Dedifferentiated amniotic fluid mesenchymal stem cell (primary cell): Measurements from ENCODE around the gene SLC6A3.

Source experiments
- DNase-seq: peaks from one replicate; pipeline ENCODE4 v3.0.0-alpha.2; 2016; ENCODE audit errors: extremely low spot score

Gene SLC6A3

GRCh38 chr5:1351156-1351555, 94.1 kb downstream of the SLC6A3 start:
- DNase-seq = no peak

GRCh38 chr5:1349246-1349645, 96.0 kb downstream of the SLC6A3 start:
- no peak for DNase-seq

DNA sequence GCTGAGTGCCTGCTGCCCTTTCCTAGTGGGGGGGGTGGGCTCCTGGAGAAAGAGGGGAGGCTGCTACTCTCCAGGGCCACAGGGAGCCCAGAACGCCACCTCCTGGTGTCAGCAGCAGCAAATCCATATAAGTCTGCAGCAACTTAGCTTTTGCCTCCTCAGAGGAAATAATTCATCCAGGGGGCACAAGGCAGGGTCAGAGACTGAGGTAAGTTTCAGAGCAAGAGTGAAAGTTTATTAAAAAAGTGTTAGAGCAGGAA, 96.3 kb downstream of the SLC6A3 start:
- DNase-seq = no peak

GRCh38 chr5:1347571-1347970, 97.7 kb downstream of the SLC6A3 start:
- DNase-seq = no peak

DNA sequence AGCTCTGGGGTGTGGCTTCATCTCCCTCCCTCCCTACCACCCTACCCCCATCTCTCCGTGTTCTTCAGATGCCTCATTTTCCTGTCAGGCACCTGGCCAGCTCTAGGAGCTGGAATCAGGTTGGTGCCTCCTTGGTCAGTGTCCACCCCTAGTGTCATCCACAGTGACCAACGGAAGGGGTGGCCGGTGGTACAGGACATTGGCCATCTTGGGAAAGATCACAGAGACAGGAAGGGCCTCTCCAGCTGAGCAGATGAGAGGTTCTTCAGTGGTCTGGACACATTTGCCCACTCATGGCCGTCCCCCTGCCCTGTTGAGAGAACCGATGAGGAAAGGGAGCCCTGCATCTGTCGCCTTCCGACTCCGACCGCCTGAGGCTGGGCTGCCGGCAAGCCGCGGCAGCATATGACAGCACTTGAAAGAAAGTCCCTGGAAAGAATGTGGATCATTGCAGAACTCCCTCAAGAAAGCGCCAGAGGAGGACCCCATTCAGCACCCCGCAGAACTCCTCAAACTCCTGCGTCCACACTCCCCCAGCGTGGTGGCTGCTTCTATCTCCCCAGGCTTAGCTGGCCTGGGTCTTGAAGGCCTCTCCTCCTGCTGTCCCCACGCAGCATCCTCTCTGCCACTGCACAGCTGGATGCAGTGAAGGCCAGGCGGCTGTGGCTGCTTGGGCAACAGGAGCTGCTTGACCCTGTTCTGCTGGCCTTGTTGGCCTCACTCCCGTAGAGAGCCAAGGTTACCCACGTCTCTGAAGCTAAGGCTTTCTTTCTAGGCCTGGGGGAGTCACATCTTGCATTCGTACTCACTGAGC, 98.4 kb downstream of the SLC6A3 start:
- DNase-seq = no peak

DNA sequence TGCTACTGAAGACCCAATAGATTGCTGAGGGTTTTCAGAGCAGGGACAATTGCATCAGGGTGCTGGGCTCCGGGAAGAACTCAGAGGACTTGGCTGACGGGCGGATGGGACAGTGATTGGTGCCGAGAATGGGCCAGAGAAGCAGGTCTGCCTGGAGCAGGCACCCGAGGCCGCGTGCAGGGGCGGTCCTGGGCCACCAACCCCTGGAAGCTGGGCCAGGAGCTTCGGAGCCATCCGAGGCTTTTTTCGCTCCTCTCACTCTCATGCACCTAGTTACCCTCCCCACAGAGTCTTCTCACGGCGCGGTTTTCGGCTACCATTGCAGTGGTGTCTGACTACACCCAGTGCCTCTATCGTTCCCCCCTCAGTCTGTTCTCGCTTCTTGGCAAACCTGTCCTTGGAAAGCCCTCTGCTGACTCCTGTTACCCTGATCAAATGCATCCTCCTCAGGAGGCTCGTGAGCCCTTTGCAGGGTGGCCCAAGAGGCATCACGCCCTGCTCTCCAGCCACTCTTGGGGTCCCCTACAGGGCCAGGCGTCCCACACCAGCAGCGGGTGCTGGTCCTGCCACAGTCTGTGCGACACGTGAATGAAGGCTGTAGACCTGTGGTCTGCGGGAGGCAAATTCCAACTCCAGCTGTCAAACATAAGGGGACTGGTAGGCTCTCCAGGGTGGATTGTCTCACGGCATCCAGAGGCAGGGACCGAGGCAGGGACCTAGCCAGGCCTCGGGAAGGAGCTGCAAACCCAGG, 99.2 kb downstream of the SLC6A3 start:
- DNase-seq = no peak

GRCh38 chr5:1344975-1345838, 100.0 kb downstream of the SLC6A3 start, which contains the start of gene CLPTM1L:
Gene CLPTM1L, minus strand, starts transcription at chr5:1345099. Its CDS starts 258 bp downstream, at chr5:1344841.
- peak; percentile 80 for DNase-seq

DNA sequence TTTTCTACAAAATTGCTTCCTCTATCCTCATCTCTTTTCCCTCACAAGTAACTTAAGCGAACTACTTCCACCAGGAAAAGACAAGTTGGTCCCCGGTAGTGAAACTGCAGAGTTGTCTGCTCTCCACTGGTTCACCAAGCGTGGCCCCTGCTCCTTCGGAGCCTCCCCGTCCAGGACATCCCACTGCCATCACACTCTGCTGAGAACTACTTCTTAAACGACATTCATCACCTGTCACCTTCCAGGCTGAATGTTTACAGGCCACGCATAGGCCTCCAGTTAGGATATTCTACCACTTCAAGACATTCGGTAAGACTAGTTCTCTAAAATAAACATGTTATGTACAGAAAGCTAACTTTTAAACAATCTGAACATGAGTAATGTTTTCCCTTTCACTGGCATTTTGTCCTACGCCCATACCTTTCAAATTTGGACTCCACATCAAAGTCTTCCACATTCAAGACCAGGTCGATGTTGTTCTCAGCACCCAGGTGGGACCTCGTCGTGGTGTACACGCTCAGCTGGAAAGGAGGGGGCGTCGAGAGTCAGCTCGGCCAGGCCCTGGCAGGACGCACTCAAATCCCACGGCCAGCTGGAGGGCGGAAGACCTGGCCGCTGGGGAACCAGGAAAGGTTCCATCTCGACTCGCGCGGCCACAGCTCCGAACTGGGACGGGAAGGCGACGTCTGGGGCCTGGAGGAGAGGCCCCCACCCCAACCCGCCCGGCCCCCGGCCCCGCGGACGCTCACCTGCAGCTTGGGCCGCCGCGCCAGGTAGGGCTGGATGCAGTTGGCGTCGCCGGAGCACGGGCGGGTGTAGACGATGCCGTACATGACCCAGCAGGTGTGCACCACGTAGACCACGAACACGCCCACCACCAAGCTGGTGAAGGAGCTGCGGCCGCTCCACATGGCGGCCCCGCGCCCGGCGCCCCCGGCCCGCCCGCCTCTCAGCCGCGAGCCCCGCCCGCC, 101.0 kb downstream of the SLC6A3 start:
- no peak for DNase-seq

- DNase-seq = no peak
These were observed 101.9 kb downstream of the SLC6A3 start for GRCh38 chr5:1343315-1343751.
